HG03045 (cell line): Measurements from ENCODE around the gene CALCOCO1.
A peak's percentile ranks its signal among the peaks of the same experiment; 100 is the strongest.

Experiments used
- ATAC-seq: cut with Tn5 transposase; IDR thresholded peaks from one replicate; pipeline ENCODE4 v1.9.1; 2021; ENCODE audit warnings: mild to moderate bottlenecking, moderate library complexity; ENCODE audit not compliant: unreplicated experiment

The CALCOCO1 gene

GRCh38 chr12:53752192-53752601 is 24.9 kb upstream of the CALCOCO1 start:
- ATAC-seq = no peak

GRCh38 chr12:53751336-53752191 is 24.3 kb upstream of the CALCOCO1 start, which contains the start of gene CISTR:
Gene CISTR (minus strand): TSS chr12:53751979.
- peak; percentile 37 for ATAC-seq

- peak; percentile 44 for ATAC-seq
Measured at GRCh38 chr12:53750812-53751335, 23.6 kb upstream of the CALCOCO1 start.

DNA sequence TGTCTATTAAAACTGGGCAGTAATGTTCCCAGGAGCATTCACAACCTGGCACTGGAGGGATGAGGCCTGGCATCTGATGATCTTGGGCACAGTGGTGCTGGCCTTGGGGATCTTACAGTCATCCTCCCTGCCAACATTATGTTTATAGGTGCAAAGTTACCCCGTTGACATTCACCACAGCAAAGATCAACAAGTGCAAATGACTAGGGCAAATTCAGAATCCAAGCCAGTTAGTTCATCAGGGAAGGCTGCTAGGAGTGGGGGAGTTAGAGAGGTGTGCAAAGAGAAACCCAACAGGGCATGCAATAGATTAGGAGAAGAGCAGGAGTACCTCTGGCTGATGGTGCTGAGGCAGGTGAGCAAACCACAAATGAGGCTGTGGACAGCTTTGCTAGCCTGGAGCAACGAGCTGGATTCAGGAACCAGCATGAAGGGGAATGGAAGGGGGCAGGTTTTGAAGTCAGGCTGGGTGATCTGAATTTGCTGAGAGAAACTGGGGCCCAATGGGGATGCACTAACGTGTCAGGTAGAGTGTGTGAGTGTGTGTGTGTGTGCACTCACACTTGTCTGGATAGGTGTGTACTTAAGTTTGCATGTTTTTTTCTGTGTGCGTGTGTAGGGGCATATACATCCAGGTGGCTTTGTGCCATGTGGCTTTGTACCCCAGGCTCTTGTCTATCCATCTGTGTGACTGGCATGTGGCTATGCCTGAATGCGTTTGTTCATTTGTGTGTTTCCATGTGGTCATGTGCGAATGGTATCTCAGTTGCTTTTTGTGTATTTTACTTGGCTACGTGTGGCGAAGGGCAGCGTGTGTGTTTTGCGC is 22.9 kb upstream of the CALCOCO1 start:
- ATAC-seq = no peak

GRCh38 chr12:53748072-53748840 is 21.0 kb upstream of the CALCOCO1 start:
- no peak for ATAC-seq

GRCh38 chr12:53747095-53747494 is 19.8 kb upstream of the CALCOCO1 start:
- no peak for ATAC-seq

- no peak for ATAC-seq
Measured at GRCh38 chr12:53746592-53747092, 19.4 kb upstream of the CALCOCO1 start.

GRCh38 chr12:53744751-53745150 is 17.5 kb upstream of the CALCOCO1 start:
- ATAC-seq = no peak

GRCh38 chr12:53744130-53744441 is 16.8 kb upstream of the CALCOCO1 start:
- ATAC-seq = no peak

GRCh38 chr12:53743266-53744129 is 16.2 kb upstream of the CALCOCO1 start:
- no peak for ATAC-seq

- no peak for ATAC-seq
Measured at GRCh38 chr12:53740130-53740491, 12.9 kb upstream of the CALCOCO1 start.

DNA sequence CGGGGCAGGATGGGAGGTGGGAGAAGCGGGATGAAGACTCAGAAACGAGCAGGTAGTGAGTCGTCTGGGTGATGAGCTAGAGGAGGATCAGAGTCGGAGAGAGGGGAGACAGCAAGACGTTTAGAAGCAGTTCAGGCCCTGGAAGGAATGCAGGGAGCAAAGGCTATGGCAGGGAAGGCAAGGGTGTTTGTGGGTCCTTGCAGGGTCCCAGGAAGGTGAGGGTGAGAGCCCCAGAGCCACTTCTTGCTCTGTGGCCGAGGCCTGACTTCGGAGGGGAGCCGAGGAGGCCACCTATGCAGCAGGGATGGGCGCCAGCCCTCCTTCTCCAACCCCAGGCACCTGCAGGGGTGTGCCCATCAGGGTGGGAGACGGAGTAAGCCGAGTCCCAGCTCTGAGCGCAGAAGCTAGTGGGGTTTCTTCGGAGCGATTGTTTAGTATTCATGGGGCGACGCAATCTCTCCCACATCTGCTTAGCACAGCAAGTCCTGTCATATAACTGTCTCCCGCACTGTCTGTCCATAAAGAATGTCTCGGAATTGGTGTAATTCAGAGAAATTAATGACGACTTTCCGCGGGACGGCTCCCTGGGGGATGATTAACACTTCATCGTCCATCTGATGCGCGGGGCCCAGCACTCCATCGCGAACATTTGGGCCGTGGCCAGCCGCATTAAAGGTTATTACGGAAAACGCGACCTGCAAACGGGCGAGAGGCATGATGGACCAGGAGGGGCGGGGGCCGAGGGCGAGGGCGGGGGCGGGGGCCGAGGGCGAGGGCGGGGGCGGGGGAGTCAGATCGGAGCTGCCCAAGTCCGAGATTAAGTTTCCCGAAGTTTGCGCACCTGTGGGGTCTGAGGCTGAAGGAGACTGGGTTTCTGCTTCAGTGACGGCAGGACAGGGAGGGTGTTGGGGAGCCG is 12.2 kb upstream of the CALCOCO1 start:
- ATAC-seq = no peak

DNA sequence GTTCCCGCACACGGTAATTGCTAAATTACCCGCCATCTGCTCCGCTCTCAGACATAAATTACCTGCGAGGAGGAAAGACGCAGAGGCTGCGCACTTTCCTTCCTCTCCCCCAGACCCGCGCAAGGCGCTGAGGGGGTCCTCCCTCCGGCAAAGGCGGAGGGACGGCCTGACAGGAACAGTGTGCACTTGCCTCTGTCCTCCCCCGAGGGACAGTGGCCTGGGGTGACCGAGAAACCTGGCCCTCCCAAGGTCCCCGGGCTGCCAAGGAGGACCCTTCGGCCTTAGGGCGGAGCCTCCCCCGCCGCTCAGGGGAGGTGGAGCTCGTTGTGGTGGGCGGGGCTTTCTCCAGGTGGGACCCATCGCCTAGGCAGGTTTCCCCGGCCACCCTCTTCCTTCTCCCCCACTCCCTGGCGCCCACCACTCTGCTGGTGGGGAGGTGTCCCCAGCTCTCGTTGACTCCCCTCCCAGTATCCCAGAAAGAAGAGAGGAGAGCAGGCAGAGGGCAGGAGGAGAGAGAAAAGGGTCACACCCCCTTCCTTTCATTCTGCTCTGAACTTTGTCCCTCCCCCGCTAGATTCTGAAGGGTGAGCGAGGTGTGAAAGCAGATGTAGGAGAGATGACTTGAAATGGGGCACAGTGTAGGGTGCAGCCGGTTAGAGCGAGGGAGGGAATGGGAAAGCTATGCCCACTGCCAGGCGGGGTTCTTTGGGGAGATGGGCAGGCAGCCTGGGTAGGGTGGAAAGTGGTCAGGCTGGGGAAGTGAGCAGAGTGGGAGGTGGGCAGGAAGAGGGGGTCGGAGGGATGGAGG is 11.4 kb upstream of the CALCOCO1 start:
- ATAC-seq = no peak

DNA sequence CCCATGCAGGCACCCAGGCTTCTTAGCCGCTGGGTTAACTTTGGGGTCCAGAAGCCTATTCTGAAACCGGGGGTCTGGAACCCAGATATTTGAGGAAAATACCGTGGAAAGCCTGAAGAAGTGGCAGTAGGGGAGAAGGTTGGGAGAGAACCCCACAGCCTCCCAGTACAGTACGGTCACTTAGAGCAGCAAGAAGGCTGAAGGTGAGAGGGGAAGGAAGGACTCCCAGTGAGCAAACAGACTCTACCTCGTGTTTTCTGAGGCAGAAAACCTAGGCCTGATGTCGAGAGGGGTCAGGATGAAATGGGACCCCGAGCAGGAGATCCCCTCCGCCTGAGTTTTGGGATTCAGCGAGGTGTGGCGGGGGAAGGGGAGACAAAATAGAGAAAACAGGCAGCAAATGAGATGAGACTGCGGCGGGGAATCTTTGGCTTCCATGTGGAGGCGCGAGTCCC is 10.7 kb upstream of the CALCOCO1 start:
- no peak for ATAC-seq

DNA sequence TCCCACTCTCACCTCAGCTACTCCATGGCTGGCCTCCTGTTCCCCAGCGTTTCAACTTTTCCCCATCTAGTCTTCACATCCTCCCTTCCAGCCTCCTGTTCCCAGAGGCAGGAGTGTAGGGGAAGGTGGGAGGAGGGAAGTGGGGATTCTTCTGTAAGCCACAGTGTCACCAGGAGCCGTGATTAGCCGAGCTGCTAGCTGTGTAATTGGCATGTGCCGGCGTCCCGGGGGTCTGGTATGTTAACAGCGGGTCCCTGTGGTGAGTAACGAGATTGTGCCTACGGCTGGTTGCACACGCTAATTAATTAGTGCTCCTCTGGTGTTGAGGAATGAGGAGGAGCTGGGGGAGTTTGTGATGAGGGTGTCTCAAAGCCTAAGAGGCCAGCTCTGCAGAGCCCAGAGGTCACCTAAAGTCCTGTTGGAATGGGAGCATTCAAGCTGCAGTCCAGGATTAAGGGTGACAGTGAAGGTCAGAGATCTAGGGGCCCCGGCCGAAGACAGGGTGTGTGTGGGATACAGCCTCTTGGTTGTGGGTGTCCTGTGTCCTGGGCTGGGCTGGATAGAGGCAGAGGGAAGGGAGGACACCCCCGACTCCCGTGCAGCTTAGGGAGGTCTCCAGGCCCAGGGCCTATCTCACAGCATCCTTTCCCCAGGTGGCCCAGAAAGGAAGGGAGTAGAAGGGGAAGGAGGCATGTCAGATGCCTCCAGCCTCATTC is 10.0 kb upstream of the CALCOCO1 start:
- no peak for ATAC-seq

DNA sequence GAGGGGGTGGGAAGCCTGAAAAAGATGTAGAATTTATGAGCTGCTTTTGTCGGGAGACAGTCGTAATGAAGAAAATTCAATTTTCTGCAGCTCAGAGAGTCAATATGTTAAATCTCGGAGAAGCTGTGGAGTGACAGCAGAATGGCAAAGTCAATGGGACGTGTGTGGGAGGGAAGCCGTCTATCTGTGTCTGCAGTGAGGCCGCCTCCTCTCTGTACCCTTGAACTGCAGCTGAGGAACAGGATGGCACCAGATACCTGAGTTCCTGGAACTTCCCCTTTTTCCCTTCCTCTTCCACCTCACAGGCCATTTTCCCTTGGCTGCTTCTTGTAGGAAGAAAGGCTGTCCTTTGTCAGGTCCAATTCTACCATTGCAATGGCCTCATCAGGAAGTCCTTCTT is 9.3 kb upstream of the CALCOCO1 start:
- no peak for ATAC-seq

- no peak for ATAC-seq
Measured at GRCh38 chr12:53735556-53735955, 8.3 kb upstream of the CALCOCO1 start.
